GM12875 (cell line): ENCODE data around the gene CIITA.

Experiments used
- H3K4me3 ChIP-seq: one replicate; pipeline ENCODE4 v1.5.1; 2011; ENCODE audit warnings: low read depth, low read length, control low read depth
- CTCF ChIP-seq: IDR thresholded peaks from 2 replicates; pipeline ENCODE4 v1.5.1; 2011; ENCODE audit warnings: low read depth, mild to moderate bottlenecking, control low read depth, inconsistent platforms, low read length, moderate library complexity, borderline replicate concordance; ENCODE audit not compliant: insufficient read depth

The CIITA gene

GRCh38 chr16:10892782-10893318 lies 15.8 kb downstream of the CIITA start:
- TF ChIP-seq CTCF, result 0 out of 2 replicates have a peak, but pooled peaks have one; percentile 22
- no peak overlapping the region for H3K4me3 ChIP-seq

- no peak overlapping the region for H3K4me3 ChIP-seq
- TF ChIP-seq CTCF, result no peak
Observed at GRCh38 chr16:10895053-10895946, 18.3 kb downstream of the CIITA start.

- no peak for TF ChIP-seq CTCF
Observed at GRCh38 chr16:10896165-10896564, 19.2 kb downstream of the CIITA start.

GRCh38 chr16:10896723-10897122 lies 19.7 kb downstream of the CIITA start:
- no peak overlapping the region for H3K4me3 ChIP-seq
- TF ChIP-seq CTCF, result no peak

More at GRCh38 chr16:10896165-10896564, 19.2 kb downstream of the CIITA start:
- H3K4me3 ChIP-seq, result no peak overlapping the region

GRCh38 chr16:10897134-10897533 lies 20.1 kb downstream of the CIITA start:
- no peak overlapping the region for H3K4me3 ChIP-seq
- no peak for TF ChIP-seq CTCF

GRCh38 chr16:10902999-10903398 lies 26.0 kb downstream of the CIITA start:
- no peak overlapping the region for H3K4me3 ChIP-seq
- no peak for TF ChIP-seq CTCF

- no peak for TF ChIP-seq CTCF
- no peak overlapping the region for H3K4me3 ChIP-seq
Observed at GRCh38 chr16:10906482-10906881, 29.5 kb downstream of the CIITA start.
